ENCODE results near the gene P4HB.

- TF ChIP-seq, protein P1, sequence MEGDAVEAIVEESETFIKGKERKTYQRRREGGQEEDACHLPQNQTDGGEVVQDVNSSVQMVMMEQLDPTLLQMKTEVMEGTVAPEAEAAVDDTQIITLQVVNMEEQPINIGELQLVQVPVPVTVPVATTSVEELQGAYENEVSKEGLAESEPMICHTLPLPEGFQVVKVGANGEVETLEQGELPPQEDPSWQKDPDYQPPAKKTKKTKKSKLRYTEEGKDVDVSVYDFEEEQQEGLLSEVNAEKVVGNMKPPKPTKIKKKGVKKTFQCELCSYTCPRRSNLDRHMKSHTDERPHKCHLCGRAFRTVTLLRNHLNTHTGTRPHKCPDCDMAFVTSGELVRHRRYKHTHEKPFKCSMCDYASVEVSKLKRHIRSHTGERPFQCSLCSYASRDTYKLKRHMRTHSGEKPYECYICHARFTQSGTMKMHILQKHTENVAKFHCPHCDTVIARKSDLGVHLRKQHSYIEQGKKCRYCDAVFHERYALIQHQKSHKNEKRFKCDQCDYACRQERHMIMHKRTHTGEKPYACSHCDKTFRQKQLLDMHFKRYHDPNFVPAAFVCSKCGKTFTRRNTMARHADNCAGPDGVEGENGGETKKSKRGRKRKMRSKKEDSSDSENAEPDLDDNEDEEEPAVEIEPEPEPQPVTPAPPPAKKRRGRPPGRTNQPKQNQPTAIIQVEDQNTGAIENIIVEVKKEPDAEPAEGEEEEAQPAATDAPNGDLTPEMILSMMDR (conservative IDR thresholded peaks at IDR 0.05; ENCODE audit: low read depth, low read length) = no peak
- TF ChIP-seq RCOR1 (IDR thresholded peaks at IDR 0.05; ENCODE audit: insufficient replicate concordance, low read length) = no peak
- TF ChIP-seq POLR2A (IDR thresholded peaks at IDR 0.05; ENCODE audit: low read depth, low read length) = no peak
- no peak for TF ChIP-seq ELK1 (IDR thresholded peaks at IDR 0.05; ENCODE audit: borderline replicate concordance, low read depth, low read length)
- TF ChIP-seq MXI1 (IDR thresholded peaks at IDR 0.05; ENCODE audit: borderline replicate concordance, low read depth, low read length) = no peak
- TF ChIP-seq SMC3 (IDR thresholded peaks at IDR 0.05; ENCODE audit: low read depth, low read length) = no peak
- TF ChIP-seq BHLHE40 (IDR thresholded peaks at IDR 0.05; ENCODE audit: low read depth, low read length) = no peak
- no peak for TF ChIP-seq CHD1 (IDR thresholded peaks at IDR 0.05; ENCODE audit: low read depth, low read length)
- TF ChIP-seq CEBPB (IDR thresholded peaks at IDR 0.05; ENCODE audit: low read depth, low read length) = no peak
- no peak for TF ChIP-seq RAD21 (IDR thresholded peaks at IDR 0.05; ENCODE audit: low read length)
- no peak for TF ChIP-seq MAFK (IDR thresholded peaks at IDR 0.05; ENCODE audit: low read depth, low read length)
These were observed 19.2 kb downstream of the P4HB start for GRCh38 chr17:81840826-81841778.
